ENCODE measurements around the gene CFAP74. TPM values are rescaled to one million over a fixed set of nuclear protein-coding genes. Genes with fewer than 3 reads are reported as not detected.

Gene CFAP74
- total and polyA plus RNA-seq, 2 of the 4 experiments (the other 2 are of a cell fraction): not detected

GRCh38 chr1:2029561-2029960 lies 26.0 kb upstream of the CFAP74 start:
- POLR2A ChIA-PET (ENCODE audit: unreplicated experiment): no interaction called here
- intact Hi-C loops (cut with micrococcal nuclease): no loop called here
- TF ChIP-seq CHD1 (IDR thresholded peaks at IDR 0.05; ENCODE audit: low read depth, low read length): no peak
- no peak for TF ChIP-seq POLR2A (IDR thresholded peaks at IDR 0.05; ENCODE audit: low read depth, low read length)
- TF ChIP-seq NFE2L2 (IDR thresholded peaks at IDR 0.05; ENCODE audit: low read depth, low read length): no peak
- no peak for TF ChIP-seq MXI1 (IDR thresholded peaks at IDR 0.05; ENCODE audit: borderline replicate concordance, low read depth, low read length)
- no peak for TF ChIP-seq MAFK (IDR thresholded peaks at IDR 0.05; ENCODE audit: low read depth, low read length)
- TF ChIP-seq RFX5 (IDR thresholded peaks at IDR 0.05; ENCODE audit: low read depth, low read length): no peak
- TF ChIP-seq RAD21 (IDR thresholded peaks at IDR 0.05; ENCODE audit: low read length): no peak
- no peak for TF ChIP-seq CEBPB (IDR thresholded peaks at IDR 0.05; ENCODE audit: low read depth, low read length)
- TF ChIP-seq MAZ (IDR thresholded peaks at IDR 0.05; ENCODE audit: borderline replicate concordance, low read depth, low read length): no peak
- TF ChIP-seq CTCF (conservative IDR thresholded peaks at IDR 0.05; ENCODE audit: low read depth, low read length): no peak
- no peak for TF ChIP-seq USF2 (IDR thresholded peaks at IDR 0.05; ENCODE audit: low read depth, low read length)
- no peak for TF ChIP-seq ELK1 (IDR thresholded peaks at IDR 0.05; ENCODE audit: borderline replicate concordance, low read depth, low read length)
- TF ChIP-seq FOS (IDR thresholded peaks at IDR 0.05; ENCODE audit: low read depth, low read length): no peak
- no peak for TF ChIP-seq BHLHE40 (IDR thresholded peaks at IDR 0.05; ENCODE audit: low read depth, low read length)
- no peak for TF ChIP-seq SMC3 (IDR thresholded peaks at IDR 0.05; ENCODE audit: low read depth, low read length)
- TF ChIP-seq RCOR1 (IDR thresholded peaks at IDR 0.05; ENCODE audit: insufficient replicate concordance, low read length): no peak

More at GRCh38 chr1:2029561-2029960, 26.0 kb upstream of the CFAP74 start:
- H3K18ac ChIP-seq (ENCODE audit: low read depth, low read length): no peak overlapping the region
- H2BK120ac ChIP-seq (ENCODE audit: low read depth, low read length): no peak overlapping the region
- H3K56ac ChIP-seq (ENCODE audit: extremely low read depth, insufficient read depth, low read length): no peak overlapping the region
- no peak overlapping the region for H2BK15ac ChIP-seq (ENCODE audit: low read depth, low read length)
- dilution Hi-C loops (cut with HindIII; ENCODE audit: low sequenced_read_pairs, unreplicated experiment): no loop called here
- H2BK20ac ChIP-seq (ENCODE audit: low read depth, low read length): no peak overlapping the region
- no peaks in the 10 kb centered on the region for H4K20me1 ChIP-seq (ENCODE audit: insufficient read depth, low read length)
- no peak overlapping the region for H4K8ac ChIP-seq (ENCODE audit: low read depth in 2 of 2, low read length in 2 of 2)
- no peak overlapping the region for H4K91ac ChIP-seq (ENCODE audit: insufficient read depth, low read depth, low read length)
- no peak overlapping the region for H3K4me3 ChIP-seq (ENCODE audit: insufficient read depth, low read depth, low read length)
- in situ Hi-C loops (cut with MboI; ENCODE audit: low sequenced_read_pairs): no loop called here
- H3K27me3 ChIP-seq (ENCODE audit: control insufficient read depth, insufficient read depth, low read length): peaks cover 54% of the 10 kb centered on the region
- no peak overlapping the region for H2AK9ac ChIP-seq (replicated peaks; ENCODE audit: low read depth, low read length, poor library complexity)
- no peaks in the 10 kb centered on the region for H3K9me1 ChIP-seq (ENCODE audit: insufficient read depth, low read length)
- H3K23ac ChIP-seq (ENCODE audit: low read depth, low read length): no peak overlapping the region
- H3K4me1 ChIP-seq (ENCODE audit: control insufficient read depth, insufficient read depth, low read length): no peaks in the 10 kb centered on the region
- WGBS, 2 experiments (ENCODE audit: extremely low coverage in 2 of 2, insufficient read length in 1 of 2): 83% methylated on average over 11 of the region's 15 CpGs; no CpG with 5 or more reads in 1 of the 2 experiments
- H3K27ac ChIP-seq (ENCODE audit: insufficient read depth, low read length): no peak overlapping the region
- no peak for DNase-seq
- H3K9ac ChIP-seq (ENCODE audit: low read depth, low read length): no peak overlapping the region
- H3K14ac ChIP-seq (replicated peaks; ENCODE audit: low read depth, low read length): no peak overlapping the region
- no peaks in the 10 kb centered on the region for H3K79me1 ChIP-seq (ENCODE audit: low read depth in 1 of 2, low read length in 2 of 2)
- ATAC-seq (ENCODE audit: low read depth): no peak
- CTCF ChIA-PET: no interaction called here
- H3K4ac ChIP-seq (ENCODE audit: low read depth, low read length): no peak overlapping the region
- no peak overlapping the region for H2BK5ac ChIP-seq (ENCODE audit: low read depth, low read length, poor library complexity, severe bottlenecking)
- H4K5ac ChIP-seq (ENCODE audit: low read depth, low read length): no peak overlapping the region
- no peak overlapping the region for H2AK5ac ChIP-seq (ENCODE audit: low read depth, low read length)
- H2AFZ ChIP-seq (replicated peaks; ENCODE audit: low read length, poor library complexity): no peak overlapping the region
- no peak overlapping the region for H3K4me2 ChIP-seq (ENCODE audit: low read depth, low read length)
- BruUV-seq (replicated peaks): no TSS peak
- H3K36me3 ChIP-seq (ENCODE audit: control insufficient read depth, insufficient read depth, low read length): no peaks in the 10 kb centered on the region
- no peaks in the 10 kb centered on the region for H3K9me3 ChIP-seq (ENCODE audit: control insufficient read depth, insufficient read depth, low read length)
